HEK293 (cell line): ENCODE data around the gene ADAMTSL4.

Source experiments
- EGR2 ChIP-seq: fragments of 450-650 bp; formaldehyde crosslinking; IDR thresholded peaks from 2 replicates; pipeline ENCODE4 v1.5.1; 2016; ENCODE audit warnings: low read depth, missing biosample characterization, missing genetic modification characterization
- ZNF10 ChIP-seq: fragments of 450-650 bp; formaldehyde crosslinking; IDR thresholded peaks from 2 replicates; pipeline ENCODE4 v1.5.1; 2017; ENCODE audit warnings: missing biosample characterization, missing genetic modification characterization
- ZSCAN4 ChIP-seq: fragments of 450-650 bp; formaldehyde crosslinking; IDR thresholded peaks from 2 replicates; pipeline ENCODE4 v1.5.1; 2017; ENCODE audit warnings: missing biosample characterization, missing genetic modification characterization

GRCh38 chr1:150576794-150577556 is 27.8 kb downstream of the ADAMTSL4 start:
- TF ChIP-seq EGR2 (tag by site-specific recombination) (no peak), ZSCAN4 (tag by site-specific recombination) (no peak), ZNF10 (no peak)
